ENCODE measurements around the gene SH3D19.
"Not testable (repeated sequence)": the region's sequence is repeated elsewhere in the genome, so short reads cannot be mapped to it uniquely, and the experiment has no call there.

SH3D19 gene

DNA sequence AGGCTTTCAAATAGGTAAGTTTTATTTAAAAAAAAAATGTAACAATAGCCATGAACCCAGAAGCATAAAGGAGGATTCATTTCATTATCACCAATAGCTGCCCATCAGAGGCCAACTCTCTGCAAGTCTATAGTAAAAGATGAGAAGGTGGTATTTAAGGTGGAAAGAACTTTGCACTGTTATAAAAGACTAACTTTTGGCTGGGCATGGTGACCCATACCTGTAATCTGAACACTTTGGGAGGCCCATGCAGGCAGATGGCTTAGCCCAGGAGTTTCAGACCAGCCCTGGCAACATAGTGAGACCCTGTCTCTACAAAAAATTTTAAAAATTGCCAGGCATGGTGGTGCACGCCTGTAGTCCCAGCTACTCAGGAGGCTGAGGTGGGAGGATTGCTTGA, 182.6 kb downstream of the SH3D19 start:
- no peak for DNase-seq

DNA sequence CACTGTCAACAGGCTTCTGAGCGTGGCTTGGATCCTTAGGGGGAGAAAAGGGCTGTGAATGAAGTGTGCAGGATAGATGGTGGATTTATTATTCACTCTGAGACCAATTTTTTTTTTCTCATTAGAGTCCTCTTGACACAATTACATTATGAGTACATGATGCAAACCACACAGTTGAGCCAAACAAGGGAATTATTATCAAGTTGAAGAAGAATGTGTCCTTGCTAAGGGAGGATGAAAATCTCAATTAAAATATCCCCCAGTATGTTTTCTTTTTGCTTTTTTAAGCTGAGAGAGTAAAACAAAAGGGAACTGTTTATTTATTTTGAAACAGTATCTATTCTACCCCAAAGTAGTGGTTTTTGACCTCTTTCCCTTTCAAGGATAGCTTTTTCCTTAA, 185.6 kb downstream of the SH3D19 start:
- no peak for DNase-seq

DNA sequence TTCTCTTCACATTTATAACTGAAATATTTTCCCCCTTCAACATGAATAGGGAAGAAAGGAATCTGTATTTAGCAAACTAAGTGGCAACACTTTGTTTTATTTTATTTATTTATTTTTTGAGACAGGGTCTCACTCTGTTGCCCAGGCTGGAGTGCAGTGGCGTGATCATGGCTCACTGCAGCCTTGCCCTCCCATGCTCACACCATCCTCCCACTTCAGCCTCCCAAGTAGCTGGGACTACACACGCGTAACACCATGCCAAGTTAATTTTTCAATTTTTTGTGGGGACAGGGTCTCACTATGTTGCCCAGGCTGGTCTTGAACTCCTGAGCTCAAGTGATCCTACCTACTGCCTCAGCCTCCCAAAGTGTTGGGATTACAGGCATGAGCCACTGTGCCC, 189.4 kb downstream of the SH3D19 start:
- DNase-seq = not testable (repeated sequence)

DNA sequence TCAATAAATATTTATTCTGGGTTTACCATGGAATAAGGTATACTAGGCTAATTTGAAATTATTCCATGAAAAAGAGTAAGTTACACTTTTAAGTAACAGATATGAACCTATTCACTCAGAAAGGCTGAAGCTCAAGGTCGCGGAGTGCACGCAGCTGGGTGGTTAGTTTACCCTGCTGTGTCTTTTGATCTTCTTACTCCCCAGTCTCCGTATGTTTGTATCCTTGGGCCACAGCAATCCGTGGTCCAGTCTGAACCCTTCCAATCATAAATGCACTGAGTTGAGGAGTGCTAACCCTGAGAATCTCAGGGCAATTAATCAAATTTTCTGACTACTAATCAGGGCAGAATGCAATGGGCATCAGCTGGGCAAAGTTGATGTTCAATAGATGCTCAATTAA, 192.1 kb downstream of the SH3D19 start:
- DNase-seq = no peak

DNA sequence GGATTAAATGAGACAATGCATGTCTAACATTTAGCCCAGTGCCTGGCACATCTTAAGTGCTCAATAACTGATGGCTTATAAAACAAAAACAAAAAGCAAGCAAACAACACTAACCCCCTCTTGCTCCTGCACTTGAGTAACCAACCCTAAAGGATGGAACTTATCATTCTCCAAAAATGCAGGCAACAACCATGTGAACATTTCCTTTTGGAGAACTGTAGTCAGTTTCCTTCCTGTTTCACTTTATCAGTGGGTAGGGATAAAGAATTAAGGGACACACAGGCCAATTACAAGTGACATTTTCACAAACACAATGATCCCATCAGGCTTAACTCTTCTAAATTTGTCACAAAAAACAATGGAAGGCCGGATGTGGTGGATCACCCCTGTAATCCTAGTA, 195.6 kb downstream of the SH3D19 start:
- no peak for DNase-seq

DNA sequence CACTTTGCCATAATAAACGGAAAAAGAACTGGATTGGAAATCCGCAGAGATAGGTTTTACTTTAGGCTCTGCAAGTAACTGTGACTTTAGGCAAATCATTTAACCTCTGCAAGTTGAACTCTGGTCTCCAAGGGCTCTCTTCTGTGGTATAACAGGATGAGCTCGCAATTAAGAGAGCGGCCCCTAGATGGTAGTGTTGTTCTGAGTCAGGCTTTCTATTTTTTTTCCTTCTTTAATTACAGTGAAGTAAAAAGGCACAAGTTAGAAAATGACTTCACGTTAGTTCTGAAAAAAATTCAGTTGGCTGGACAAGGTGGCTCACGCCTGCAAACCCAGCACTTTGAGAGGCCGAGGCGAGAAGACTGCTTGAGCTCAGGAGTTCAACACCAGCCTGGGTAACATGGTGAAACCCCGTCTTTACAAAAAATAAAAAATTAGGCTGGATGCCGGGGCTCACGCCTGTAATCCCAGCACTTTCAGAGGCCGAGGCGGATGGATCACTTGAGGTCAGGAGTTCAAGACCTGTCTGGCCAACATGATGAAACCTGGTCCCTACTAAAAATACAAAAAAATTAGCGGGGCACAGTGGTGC, 207.9 kb downstream of the SH3D19 start:
- DNase-seq = peak; percentile 57 to 62

DNA sequence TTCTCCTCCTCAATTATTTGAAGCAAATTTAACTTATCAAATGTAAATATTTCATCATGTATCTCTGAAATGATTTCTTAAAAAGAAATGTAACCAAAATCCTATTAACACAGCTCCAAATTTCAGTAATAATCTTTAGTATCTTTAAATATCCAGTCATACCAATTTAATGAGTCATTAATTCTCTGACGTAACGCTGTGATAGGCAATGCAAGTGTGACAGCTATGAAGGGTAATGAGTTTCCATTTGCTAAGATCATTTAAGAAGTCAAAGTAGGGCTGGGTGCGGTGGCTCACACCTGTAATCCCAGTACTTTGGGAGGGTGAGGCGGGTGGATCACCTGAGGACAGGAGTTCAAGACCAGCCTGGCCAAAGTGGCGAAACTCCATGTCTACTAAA, 210.4 kb downstream of the SH3D19 start:
- DNase-seq = no peak

DNA sequence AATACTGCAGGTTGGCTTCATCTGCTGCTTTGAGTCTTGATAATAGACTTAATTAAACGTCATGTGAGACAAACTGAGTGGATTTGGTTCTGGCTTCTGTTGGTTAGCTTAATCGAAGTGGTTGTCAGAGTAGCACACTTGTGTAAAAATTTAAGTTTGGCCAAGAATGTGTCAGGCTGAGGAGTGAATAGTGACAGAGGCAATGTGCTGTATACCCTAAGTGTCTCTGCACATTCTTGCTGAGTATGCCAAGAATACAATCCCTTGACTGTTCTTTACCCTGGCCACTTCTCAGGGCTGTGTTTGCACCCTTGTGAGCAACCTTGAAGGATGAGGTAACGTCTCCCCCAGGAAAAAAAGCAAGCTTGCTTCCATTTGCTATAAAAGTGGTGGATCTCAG, 211.1 kb downstream of the SH3D19 start:
- no peak for DNase-seq

DNA sequence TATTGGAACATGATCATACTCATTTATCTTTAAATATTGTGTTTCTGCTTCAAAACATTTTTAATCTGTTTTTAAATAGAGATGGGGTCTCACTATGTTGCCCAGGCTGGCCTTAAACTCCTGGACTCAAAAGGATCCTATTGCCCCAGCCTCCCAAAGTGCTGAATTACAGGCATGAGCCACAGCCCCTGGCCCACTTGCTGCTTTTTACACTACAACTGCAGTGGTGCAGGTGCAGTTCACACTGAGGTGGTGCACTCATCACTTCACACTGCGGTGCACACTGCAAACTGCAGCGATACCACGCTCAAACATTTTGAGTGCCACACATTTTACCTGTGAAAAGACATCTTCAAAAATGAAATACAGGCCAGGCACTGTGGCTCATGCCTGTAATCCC, 215.2 kb downstream of the SH3D19 start:
- no peak for DNase-seq

DNA sequence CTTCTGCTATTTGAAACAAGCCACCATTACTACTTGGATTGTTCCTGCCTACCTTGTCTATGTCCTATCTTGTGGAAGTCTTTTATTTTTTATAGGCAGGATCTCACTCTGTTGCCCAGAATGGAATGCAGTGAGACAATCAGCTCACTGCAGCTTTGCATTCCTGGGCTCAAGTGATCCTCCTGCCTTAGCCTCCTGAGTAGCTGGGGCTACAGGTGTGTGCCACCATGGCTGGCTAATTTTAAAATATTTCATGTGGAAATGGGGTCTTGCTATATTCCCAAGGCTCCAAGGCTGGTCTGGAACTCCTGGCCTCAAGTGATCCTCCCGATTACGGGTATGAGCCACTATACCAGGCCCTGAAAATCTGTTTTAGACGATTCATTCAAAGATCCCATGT, 218.3 kb downstream of the SH3D19 start:
- no peak for DNase-seq

DNA sequence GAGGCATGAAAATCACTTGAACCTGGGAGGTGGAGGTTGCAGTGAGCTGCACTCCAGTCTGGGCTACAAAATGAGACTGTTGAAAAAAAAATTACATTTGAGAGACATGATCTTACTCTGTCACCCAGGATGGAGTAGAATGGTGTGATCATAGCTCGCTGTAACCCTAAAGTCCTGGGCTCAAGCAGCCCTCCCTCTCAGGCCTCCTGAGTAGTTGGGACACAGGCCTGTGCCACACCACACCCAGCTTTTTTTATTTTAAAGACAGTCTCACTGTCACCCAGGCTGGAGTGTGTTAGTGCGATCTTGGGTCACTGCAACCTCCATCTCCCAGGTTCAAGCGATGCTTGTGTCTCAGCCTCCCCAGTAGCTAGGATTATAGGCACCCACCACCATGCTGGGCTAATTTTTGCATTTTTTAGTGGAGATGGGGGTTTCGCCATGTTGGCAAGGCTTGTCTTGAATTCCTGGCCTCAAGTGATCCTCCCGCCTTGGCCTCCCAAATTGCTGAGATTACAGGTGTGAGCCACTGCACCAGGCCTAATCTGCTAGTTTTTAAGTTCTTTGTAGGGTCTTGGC, 219.9 kb downstream of the SH3D19 start:
- DNase-seq = no peak

DNA sequence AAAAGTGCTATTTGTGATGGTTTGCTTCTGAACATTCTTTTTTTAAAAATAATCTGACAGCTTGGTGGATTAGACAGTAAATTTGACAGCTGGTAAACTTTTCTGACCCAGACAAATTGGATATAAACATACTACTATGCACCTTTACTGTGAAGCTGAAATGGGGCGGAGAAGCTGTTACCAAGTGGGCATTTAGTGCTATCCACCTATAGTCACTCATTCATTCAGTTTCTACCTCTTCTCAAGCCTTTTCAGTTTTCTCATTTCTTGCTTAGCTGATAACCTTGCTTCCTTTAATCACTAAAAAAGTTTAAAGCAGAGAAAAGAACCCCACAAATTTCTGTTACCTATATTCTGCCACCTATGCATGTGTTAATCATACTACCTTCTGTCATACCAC, 220.8 kb downstream of the SH3D19 start:
- DNase-seq = no peak

DNA sequence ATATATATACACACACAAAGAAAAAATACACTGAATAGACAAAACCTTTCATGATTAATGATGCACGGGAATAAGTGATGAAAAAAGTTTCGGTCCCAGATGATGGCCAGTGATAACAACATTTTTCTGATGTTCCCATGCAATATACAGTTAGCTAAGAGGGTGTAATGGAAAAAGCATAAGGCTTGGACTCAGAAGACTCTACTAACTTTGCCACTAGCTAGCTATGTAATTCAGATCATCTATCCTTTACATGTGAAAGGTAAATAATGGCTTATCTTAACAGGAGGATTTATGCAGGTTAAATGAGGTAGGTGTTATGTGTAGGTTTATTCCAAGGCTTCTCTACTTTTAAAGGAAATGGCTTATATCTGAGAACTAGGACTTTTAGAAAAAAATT, 221.6 kb downstream of the SH3D19 start:
- DNase-seq = no peak

DNA sequence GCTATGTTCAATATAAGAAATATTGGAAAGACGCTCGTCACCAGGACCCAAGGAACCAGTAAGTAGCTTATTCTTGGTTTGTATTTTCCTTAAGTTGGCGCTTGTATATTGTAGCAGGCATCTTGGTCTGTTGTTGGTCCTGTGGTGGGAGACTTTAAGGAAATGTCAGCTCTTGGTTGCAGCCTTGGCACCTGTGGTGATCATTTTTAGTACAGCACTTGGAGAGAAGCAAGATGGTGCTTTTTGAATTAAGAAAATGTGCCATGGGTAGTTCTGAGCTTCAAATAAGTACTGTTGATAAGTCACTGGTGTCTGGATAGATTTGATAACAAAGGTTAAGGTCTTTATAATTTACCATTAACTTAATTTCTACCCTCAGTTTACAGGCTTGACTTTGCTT, 224.9 kb downstream of the SH3D19 start:
- DNase-seq = no peak

DNA sequence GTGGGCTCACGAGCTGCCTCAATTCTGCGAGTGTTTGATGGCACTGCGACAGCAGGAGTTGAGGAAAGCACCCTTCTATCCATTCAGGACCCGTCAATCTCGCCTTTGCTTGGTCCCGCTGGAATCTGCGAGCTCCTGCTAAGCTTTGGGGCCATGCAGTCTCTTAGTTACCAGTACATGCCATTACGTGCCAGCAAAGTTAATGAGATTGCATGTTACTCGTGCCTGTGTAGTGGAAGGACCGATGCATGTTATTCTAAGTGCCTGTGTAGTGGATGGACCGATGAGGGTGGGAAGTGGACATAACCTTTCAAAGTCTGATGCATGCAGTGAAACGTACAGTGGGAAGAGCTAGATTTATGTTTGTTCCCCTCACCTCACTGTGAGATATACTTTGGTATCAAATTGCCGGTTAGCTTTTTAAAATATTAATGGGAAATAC, 225.4 kb downstream of the SH3D19 start:
- peak in 1 of 2 experiments; percentile 43 for DNase-seq

DNA sequence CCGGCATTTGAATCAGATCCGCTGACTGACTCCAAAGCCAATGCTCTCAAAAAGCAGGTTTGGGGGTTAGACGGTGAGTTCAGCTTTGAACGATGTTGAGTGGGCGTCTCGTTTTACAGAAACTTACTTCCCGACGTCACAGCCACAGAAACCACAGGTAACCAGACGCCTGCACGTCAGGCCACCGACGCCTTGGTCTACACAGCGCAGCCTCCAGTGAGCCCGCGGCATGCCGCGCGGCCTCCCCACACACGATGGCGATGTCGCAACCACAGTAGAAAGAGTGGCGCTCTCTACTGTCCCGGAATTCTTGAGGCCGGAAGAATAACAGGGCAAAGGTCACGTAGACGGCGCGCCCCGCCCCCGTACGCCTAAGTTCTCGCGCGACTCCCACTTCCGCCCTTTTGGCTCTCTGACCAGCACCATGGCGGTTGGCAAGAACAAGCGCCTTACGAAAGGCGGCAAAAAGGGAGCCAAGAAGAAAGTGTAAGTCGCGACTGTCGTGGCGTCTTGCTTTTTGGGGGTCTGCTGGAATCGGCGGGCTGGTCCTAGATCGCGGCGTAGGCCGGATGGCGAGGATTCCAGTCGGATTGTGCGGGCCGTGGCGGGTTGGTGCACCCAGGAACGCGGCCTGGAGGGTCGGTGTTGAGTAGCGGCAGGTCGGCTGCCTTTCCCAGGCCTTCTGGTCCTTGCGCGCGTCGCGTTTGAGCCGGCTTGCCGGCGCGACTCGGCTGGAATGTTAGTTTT, 226.0 kb downstream of the SH3D19 start, which contains the start of gene RPS3A:
Gene RPS3A, plus strand, starts transcription at position 400 of the 747 bp plus-strand sequence. Its CDS starts 25 bp downstream, at position 425.
- peak; percentile 91 to 95 for DNase-seq

DNA sequence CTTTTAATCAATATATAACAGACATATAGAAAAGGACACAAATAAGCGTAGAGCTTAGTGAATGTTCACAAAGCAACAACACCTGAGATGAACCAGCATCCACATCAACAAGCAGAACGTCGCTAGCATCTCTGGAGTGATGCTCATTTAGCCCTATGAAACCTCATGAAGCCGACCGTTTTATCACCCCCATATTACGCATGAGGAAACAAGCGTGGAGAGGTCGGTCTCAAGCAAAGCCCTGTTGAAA, 226.5 kb downstream of the SH3D19 start:
- DNase-seq = no peak

DNA sequence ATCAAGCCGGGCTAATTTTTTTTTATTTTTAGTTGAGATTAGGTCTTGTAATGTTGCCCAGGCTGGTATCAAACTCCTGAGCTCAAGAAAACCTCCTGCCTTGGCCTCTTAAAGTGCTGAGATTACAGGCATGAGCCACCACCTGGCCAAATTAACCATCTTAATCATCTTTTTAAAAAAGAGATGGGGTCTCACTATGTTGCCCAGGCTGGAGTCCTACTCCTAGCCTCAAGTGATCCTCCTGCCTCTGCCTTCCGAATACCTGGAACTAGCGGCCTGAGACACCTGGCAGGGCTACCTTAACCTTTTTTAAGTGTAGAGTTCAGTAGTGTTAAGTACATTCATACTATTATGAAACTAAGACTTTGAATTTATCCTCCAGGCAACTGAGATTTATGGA, 227.6 kb downstream of the SH3D19 start:
- DNase-seq = no peak

DNA sequence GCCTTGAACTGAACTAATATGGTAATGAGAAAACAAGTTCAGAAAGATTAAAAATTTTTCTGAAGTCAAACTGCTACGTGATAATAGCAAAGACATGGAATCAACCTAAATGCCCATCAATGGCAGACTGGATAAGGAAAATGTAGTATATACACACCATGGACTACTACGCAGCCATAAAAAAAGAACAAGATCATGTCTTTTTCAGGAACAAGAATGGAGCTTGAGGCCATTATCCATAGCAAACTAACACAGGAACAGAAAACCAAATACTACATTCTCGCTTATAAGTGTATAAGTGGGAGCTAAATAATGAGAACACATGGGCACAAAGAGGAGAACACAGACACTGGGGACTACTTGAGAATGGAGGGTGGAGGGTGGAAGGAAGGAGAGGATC, 230.3 kb downstream of the SH3D19 start:
- DNase-seq = no peak

DNA sequence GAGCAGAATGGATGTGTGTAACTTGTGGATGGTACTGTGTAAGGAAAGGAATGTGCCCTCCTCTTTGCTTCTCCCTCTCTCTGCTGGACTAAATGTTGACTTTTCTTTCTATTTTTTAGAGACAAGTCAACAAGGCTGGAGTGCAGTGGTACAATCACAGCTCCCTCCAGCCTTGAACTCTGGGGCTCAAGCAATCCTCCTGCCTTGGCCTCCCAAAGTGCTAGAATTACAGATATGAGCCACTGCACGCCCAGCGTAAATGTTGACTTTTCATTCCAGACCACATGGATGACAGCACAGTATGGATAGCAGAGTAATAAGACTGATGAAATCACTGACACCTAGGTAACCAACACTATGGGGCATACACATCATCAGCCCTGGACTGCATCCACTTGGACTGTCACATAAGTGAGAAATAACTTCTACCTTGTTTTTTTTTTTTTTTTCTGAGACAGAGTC, 231.1 kb downstream of the SH3D19 start:
- no peak for DNase-seq

DNA sequence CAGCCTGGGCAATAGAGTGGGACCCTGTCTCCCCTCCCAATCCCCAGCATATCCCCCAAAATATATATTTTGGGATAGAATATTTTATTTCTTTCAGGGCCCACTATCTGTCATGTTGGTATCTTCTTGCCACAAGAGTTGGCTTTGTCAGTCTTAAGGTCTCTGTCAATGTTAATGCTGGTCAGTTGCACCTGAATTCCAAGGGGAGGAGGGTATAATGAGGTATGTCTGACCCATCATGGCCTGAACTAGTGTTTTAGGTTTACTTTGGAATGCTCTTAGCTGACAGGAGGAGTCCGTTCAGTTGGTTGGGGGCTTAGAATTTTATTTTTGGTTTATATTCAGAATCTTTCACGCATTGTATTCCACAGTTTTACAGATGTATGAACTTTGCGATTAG, 232.2 kb downstream of the SH3D19 start:
- no peak for DNase-seq

DNA sequence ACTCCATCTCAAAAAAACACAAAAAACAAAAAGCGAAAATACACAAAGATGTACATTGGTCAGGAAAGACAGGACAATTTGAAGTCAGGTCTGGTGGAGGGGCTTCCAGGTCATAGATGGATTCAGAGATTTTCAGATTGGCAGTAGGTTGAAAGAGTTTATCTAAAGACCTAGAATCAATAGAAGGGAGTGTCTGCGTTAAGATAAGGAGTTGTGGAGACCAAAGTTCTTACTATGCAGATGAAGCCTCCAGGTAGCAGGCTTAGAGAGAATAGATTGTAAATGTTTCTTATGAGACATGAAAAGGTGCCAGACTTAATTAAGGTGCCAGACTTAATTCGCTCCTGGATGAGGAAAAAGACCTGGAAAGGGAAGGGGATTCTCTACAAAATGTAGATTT, 232.9 kb downstream of the SH3D19 start:
- no peak for DNase-seq

DNA sequence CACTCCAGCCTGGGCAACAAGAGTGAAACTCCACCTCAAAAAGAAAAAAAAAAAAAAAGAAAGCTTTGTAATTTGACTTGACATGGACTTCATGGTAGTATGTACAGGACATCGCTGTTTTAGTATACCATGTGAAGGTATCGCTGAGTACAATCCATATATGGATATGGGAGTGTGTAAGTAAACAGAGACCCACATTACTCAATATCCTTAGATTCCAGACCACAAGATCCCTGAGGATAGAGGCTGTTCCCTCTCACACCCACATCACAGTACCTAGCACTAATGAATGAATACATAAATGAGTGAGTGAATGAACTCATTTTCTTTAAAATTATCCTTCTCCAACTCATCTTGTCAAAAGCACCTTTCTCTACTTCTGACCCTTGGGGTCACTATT, 234.4 kb downstream of the SH3D19 start:
- no peak for DNase-seq

DNA sequence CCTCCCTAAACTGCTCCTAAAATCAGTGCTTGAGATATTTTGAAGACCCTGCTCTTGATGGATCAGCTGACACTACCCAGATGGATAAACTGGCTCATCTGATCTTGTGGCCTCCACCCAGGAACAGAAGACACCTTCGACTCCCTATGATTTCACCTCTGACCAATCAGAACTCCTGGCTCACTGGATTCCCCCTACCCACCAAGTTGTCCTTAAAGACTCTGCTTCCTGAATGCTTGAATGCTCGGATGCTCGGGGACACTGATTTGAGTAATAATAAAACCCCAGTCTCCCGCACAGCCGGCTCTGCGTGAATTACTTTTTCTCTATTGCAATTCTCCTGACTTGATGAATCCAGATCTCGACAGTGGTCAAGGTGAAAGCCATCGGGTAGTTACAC, 237.9 kb downstream of the SH3D19 start:
- DNase-seq = no peak

DNA sequence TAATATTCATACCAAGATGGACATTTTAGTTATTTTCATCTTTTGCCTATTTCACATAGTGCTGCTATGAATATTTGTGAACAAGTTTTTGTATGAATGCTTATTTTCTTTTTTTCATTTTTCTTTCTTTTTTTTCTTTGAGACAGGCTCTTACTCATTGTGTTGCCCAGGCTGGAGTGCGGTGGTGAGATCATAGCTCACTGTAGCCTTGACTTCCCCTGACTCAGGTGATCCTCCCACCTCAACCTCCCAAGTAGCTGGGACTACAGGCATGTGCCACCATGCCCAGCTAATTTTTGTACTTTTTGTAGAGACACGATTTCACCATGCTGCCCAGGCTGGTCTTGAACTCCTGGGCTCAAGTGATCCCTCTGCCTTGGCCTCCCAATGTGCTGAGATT, 247.4 kb downstream of the SH3D19 start:
- not testable (repeated sequence) for DNase-seq

Measured in NCI-H2081 (cell line).